Measurements from ENCODE around the gene VPS9D1. TPM values are rescaled to one million over a fixed set of nuclear protein-coding genes. Genes with fewer than 3 reads are reported as not detected.
"Not testable (repeated sequence)": the region's sequence is repeated elsewhere in the genome, so short reads cannot be mapped to it uniquely, and the experiment has no call there.

VPS9D1 gene
- polyA plus RNA-seq, 1 donor: 13.4 TPM

DNA sequence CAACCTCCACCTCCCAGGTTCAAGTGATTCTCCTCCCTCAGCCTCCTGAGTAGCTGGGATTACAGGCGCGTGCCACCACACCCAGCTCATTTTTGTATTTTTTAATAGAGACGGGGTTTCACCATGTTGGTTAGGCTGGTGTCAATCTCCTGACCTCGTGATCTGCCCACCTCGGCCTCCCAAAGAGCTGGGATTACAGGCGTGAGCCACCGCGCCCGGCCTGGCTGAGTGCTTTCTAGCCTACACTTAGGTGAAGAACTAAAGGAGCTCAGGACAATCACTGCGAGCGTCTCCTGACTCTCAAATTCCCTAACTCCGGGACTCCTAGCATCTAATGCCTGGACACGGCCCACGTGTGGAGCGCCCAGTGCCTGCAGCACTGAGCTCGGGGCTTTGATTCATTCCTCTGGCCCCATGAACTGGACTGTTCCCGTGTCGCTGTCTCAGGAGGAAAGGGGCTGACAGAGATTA, 21.0 kb downstream of the VPS9D1 start:
- peaks cover 25% of the 10 kb centered on the region for H3K4me1 ChIP-seq (ENCODE audit: control insufficient read depth, insufficient read depth, low read length)
- not testable (repeated sequence) for H3K27me3 ChIP-seq (ENCODE audit: control insufficient read depth, insufficient read depth, low read length); DNase-seq; H3K9me3 ChIP-seq (ENCODE audit: control insufficient read depth, low read depth, low read length)
- peak overlapping the region; percentile 34 for H3K27ac ChIP-seq (ENCODE audit: low read length)
- H3K4me3 ChIP-seq (ENCODE audit: low read length): peak overlapping the region; percentile 22
- WGBS (ENCODE audit: insufficient coverage, low lambda C conversion rate): no CpG with 5 or more reads among the region's 18 CpGs
- H3K36me3 ChIP-seq (ENCODE audit: control insufficient read depth, insufficient read depth, low read length): peaks cover 42% of the 10 kb centered on the region

DNA sequence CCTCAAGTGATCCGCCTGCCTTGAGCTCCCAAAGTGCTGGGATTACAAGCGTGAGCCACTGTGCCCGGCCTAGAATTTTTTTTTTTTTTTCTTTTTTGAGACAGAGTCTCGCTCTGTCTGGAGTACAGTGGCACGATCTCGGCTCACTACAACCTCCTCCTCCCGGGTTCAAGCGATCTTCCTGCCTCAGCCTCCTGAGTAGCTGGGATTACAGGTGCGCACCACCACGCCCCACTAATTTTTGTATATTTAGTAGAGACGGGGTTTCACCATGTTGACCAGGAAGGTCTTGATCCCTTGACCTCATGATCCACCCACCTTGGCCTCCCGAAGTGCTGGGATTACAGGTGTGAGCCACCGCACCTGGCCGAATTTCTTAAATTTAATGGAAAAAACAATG, 22.0 kb downstream of the VPS9D1 start:
- DNase-seq; H3K4me3 ChIP-seq (ENCODE audit: low read length); H3K9me3 ChIP-seq (ENCODE audit: control insufficient read depth, low read depth, low read length); H3K27me3 ChIP-seq (ENCODE audit: control insufficient read depth, insufficient read depth, low read length); H3K27ac ChIP-seq (ENCODE audit: low read length): not testable (repeated sequence)
- Histone ChIP-seq H3K4me1 (ENCODE audit: control insufficient read depth, insufficient read depth, low read length) (peaks cover 29% of the 10 kb centered on the region), H3K36me3 (ENCODE audit: control insufficient read depth, insufficient read depth, low read length) (peaks cover 50% of the 10 kb centered on the region)
- WGBS (ENCODE audit: insufficient coverage, low lambda C conversion rate): 100% methylated on average over 1 of the region's 14 CpGs

DNA sequence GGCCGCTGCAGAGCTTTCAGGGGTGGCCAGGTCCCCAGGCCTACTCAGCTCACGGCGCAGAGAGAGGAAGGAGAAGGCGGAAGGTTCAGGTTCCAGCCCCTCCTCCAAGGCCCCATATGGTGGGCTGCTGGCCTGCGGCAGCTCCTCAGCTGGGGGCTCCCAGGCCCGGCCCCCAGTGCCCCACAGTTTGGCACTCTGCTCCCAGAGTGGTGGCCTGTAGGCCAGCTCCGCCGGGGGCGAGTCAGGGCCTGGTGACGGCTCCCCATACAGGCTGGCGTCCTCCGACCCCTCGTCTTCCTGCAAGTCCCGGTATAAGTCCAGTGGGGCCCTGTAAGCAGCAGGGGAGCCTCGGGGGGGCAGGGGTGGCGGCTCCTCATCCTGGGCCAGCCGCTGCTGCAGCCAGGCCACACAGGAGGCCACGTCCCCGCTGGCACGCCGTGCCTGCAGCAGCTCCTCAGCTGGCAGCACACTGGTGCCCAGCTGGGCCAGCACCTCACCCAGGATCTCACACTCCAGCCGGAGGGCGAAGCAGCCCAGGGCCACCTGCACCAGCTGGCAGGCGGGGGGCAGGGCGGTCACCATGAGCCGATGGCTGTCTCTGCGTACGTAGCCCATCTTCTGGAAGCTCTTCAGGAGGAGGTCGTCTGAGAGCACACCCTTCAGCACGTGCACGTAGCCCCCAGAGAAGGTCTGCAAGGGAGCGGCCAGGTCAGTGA, 22.9 kb downstream of the VPS9D1 start:
- DNase-seq: no peak
- no CpG with 5 or more reads among the region's 32 CpGs for WGBS (ENCODE audit: insufficient coverage, low lambda C conversion rate)

DNA sequence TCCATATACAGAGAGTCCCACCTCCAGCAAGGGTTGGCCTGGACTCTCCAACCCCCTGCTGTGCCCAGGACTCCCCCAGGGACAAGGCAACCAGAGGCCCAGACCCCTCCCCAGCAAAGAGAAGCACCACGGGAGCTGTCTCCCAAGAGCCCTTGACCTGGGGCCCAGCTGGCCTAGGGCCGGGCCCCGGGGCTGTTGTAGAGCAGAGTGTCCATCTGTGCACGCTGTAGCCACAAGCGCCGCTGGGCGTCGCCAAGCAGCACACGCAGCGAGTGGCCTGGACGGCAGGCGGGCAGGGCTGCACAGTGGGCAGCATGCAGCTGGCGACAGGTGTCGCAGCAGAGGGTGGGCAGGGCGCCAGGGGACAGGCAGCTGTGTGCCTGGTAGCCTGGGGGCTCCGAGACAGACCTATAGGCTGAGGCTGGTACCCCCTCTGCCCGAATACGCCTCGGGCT, 23.5 kb downstream of the VPS9D1 start:
- H3K4me3 ChIP-seq (ENCODE audit: low read length): no peak overlapping the region
- H3K27me3 ChIP-seq (ENCODE audit: control insufficient read depth, insufficient read depth, low read length): no peaks in the 10 kb centered on the region
- no peak overlapping the region for H3K27ac ChIP-seq (ENCODE audit: low read length)
- WGBS (ENCODE audit: insufficient coverage, low lambda C conversion rate): no CpG with 5 or more reads among the region's 19 CpGs
- peaks cover 3% of the 10 kb centered on the region for H3K9me3 ChIP-seq (ENCODE audit: control insufficient read depth, low read depth, low read length)
- no peak for DNase-seq
- peaks cover 25% of the 10 kb centered on the region for H3K4me1 ChIP-seq (ENCODE audit: control insufficient read depth, insufficient read depth, low read length)
- H3K36me3 ChIP-seq (ENCODE audit: control insufficient read depth, insufficient read depth, low read length): peaks cover 63% of the 10 kb centered on the region

More for the DNA sequence above, 22.9 kb downstream of the VPS9D1 start:
- Histone ChIP-seq H3K36me3 (ENCODE audit: control insufficient read depth, insufficient read depth, low read length) (peaks cover 59% of the 10 kb centered on the region), H3K4me1 (ENCODE audit: control insufficient read depth, insufficient read depth, low read length) (peaks cover 29% of the 10 kb centered on the region), H3K27ac (ENCODE audit: low read length) (no peak overlapping the region), H3K27me3 (ENCODE audit: control insufficient read depth, insufficient read depth, low read length) (no peaks in the 10 kb centered on the region), H3K9me3 (ENCODE audit: control insufficient read depth, low read depth, low read length) (peaks cover 3% of the 10 kb centered on the region), H3K4me3 (ENCODE audit: low read length) (no peak overlapping the region)

DNA sequence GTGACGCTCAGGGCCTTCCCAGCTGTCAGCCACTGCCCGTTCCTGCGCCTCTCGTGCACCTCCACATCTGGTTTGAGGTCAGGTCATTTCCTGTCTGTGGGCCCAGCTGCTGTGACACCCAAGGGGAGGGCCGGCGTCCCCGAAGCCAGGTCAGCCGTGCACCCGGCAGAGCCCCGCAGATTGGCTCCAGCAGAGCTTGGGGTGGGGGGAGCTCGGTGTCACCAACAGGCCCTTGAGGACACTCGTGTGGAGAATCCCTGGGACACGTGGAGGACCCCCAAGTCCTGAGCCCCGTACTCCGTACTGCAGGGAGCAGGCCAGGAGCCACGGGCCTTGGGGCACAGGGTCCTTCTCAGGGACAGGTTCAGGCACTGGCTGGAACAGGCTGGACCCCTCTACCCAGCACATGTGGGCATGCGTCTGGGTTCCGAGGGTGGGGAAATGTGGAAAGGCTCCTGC, 24.0 kb downstream of the VPS9D1 start:
- Histone ChIP-seq H3K4me3 (ENCODE audit: low read length) (no peak overlapping the region), H3K27me3 (ENCODE audit: control insufficient read depth, insufficient read depth, low read length) (no peaks in the 10 kb centered on the region), H3K9me3 (ENCODE audit: control insufficient read depth, low read depth, low read length) (peaks cover 3% of the 10 kb centered on the region), H3K36me3 (ENCODE audit: control insufficient read depth, insufficient read depth, low read length) (peaks cover 68% of the 10 kb centered on the region), H3K4me1 (ENCODE audit: control insufficient read depth, insufficient read depth, low read length) (peaks cover 25% of the 10 kb centered on the region), H3K27ac (ENCODE audit: low read length) (no peak overlapping the region)
- WGBS (ENCODE audit: insufficient coverage, low lambda C conversion rate): no CpG with 5 or more reads among the region's 18 CpGs
- DNase-seq: peak in 1 of 2 donors; percentile 27

DNA sequence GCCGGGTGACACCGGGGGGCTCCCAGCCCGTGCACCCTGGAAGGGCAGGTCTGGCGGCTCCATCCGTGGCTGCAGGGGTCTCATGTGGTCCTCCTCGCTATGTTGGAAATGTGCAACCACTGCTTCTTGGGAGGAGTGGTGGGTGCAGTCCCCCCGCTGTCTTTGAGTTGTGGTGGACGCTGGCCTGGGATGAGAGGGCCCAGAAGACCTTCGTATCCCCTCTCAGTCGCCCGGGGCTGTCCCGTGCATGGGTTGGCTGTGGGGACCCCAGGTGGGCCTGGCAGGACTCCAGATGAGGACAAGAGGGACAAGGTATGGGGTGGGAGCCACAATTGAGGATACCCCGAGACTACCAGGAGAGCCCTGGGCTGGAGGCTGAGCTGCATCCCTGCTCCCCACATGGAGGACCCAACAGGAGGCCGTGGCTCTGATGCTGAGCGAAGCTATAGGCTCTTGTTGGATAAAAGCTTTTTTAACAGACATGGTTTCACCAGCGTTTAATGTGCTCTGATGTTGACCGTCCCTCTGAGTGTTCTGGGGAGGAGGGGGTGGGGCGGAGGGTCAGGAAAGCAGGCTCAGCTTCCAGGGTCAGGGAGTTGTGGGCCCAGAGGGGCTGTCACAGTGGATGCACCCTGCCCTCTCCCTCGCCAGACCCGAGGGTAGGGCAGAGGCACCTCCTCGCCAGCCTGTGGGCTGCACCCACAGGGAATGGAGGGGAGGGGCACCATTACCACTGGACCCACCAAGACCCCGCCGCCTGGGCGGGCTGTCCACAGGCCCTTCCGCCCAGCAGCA, 24.6 kb downstream of the VPS9D1 start:
- peaks cover 3% of the 10 kb centered on the region for H3K9me3 ChIP-seq (ENCODE audit: control insufficient read depth, low read depth, low read length)
- H3K27ac ChIP-seq (ENCODE audit: low read length): no peak overlapping the region
- no peak for DNase-seq
- peaks cover 25% of the 10 kb centered on the region for H3K4me1 ChIP-seq (ENCODE audit: control insufficient read depth, insufficient read depth, low read length)
- no CpG with 5 or more reads among the region's 25 CpGs for WGBS (ENCODE audit: insufficient coverage, low lambda C conversion rate)
- peaks cover 75% of the 10 kb centered on the region for H3K36me3 ChIP-seq (ENCODE audit: control insufficient read depth, insufficient read depth, low read length)
- no peaks in the 10 kb centered on the region for H3K27me3 ChIP-seq (ENCODE audit: control insufficient read depth, insufficient read depth, low read length)
- no peak overlapping the region for H3K4me3 ChIP-seq (ENCODE audit: low read length)

DNA sequence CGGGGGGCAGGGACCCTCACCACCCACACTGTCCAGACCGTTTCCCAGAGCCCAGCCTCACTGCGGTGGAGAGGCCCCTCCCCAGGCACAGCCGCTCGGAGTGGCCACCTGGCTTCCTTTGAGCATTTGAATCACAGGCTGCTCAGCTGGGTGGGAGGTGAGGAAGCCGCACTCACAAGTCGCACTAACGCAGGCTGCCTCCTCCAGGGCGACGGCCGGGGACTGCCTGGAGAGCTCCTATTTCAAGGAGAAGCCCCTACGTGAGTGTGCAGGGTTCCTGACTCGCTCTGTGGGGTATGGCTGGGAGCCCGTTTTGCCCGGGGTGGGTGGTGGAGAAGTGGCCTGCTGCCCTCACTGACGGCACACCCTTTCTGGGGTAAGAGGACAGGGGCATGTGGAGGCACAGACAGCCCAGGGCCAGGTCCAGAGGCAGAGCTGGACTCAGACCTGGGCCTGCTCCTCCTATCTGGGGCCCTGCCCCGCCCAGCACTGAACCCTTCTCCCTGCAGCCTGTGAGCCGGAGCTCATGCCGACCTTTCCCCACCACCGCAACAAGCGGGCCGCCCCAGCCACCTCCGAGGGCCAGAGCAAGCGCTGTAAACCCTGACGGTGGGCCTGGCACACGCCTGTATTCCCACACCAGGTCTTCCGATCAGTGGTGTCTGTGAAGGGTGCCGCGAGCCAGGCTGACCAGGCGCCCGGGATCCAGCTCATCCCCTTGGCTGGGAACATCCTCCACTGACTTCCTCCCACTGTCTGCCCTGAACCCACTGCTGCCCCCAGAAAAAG, 25.4 kb downstream of the VPS9D1 start:
- peaks cover 3% of the 10 kb centered on the region for H3K9me3 ChIP-seq (ENCODE audit: control insufficient read depth, low read depth, low read length)
- H3K4me1 ChIP-seq (ENCODE audit: control insufficient read depth, insufficient read depth, low read length): peaks cover 20% of the 10 kb centered on the region
- WGBS (ENCODE audit: insufficient coverage, low lambda C conversion rate): no CpG with 5 or more reads among the region's 31 CpGs
- H3K36me3 ChIP-seq (ENCODE audit: control insufficient read depth, insufficient read depth, low read length): peaks cover 81% of the 10 kb centered on the region
- H3K27me3 ChIP-seq (ENCODE audit: control insufficient read depth, insufficient read depth, low read length): no peaks in the 10 kb centered on the region
- peak overlapping the region; percentile 49 for H3K27ac ChIP-seq (ENCODE audit: low read length)
- no peak overlapping the region for H3K4me3 ChIP-seq (ENCODE audit: low read length)
- DNase-seq: peak; percentile 64 to 75

DNA sequence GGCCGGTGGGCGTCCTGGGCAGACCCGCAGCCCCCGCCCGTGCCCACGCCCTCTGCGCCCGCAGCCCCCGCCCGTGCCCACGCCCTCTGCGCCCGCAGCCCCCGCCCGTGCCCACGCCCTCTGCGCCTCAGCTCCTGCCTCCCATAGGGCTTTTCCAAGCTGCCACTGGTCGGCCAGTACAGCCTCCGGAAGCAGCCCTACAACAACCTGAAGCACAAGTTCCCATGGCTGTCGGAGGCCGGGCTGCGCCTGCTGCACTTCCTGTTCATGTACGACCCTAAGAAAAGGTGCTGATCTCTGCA, 26.0 kb downstream of the VPS9D1 start:
- H3K9me3 ChIP-seq (ENCODE audit: control insufficient read depth, low read depth, low read length); DNase-seq; H3K4me3 ChIP-seq (ENCODE audit: low read length); H3K27me3 ChIP-seq (ENCODE audit: control insufficient read depth, insufficient read depth, low read length): not testable (repeated sequence)
- Histone ChIP-seq H3K36me3 (ENCODE audit: control insufficient read depth, insufficient read depth, low read length) (peaks cover 86% of the 10 kb centered on the region), H3K4me1 (ENCODE audit: control insufficient read depth, insufficient read depth, low read length) (peaks cover 17% of the 10 kb centered on the region), H3K27ac (ENCODE audit: low read length) (peak overlapping the region; percentile 49)
- no CpG with 5 or more reads among the region's 23 CpGs for WGBS (ENCODE audit: insufficient coverage, low lambda C conversion rate)

DNA sequence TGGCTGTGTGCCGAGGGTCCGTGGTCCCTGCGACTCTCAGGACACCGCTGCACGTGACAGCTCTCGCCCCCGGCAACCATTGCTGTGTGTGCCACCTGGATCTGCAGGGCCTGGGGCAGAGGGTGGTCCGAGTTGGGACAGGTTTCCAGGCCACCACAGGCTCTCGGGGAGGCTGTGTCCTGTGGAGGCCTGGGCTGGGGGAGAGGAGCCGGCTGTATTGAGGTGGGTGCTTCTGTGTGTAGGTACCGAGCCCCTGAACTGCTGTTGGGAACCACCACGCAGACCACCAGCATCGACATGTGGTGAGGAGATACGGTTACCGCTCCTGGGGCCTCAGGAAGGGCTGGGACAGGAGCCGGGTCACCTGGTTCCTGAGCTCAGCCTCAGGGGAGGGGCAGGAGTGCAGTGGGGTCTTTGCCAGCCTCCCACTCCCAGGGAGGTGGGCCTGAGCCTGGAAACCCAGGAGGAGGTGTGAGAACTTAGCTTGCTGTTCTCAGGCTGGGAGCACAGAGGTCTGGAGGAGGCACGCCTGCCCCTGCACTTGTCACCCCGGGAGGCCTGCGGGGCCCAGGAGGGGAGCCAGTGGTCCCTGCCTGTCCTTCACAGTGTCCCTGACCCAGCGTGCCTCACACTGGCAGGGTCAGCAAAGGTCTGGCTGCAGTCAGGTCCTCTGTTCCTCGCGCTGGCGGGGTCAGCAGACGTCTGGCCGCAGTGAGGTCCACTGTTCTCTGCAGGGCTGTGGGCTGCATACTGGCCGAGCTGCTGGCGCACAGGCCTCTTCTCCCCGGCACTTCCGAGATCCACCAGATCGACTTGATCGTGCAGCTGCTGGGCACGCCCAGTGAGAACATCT, 26.5 kb downstream of the VPS9D1 start:
- no CpG with 5 or more reads among the region's 32 CpGs for WGBS (ENCODE audit: insufficient coverage, low lambda C conversion rate)
- H3K27me3 ChIP-seq (ENCODE audit: control insufficient read depth, insufficient read depth, low read length): no peaks in the 10 kb centered on the region
- H3K27ac ChIP-seq (ENCODE audit: low read length): no peak overlapping the region
- peaks cover 15% of the 10 kb centered on the region for H3K4me1 ChIP-seq (ENCODE audit: control insufficient read depth, insufficient read depth, low read length)
- DNase-seq: no peak
- peaks cover 3% of the 10 kb centered on the region for H3K9me3 ChIP-seq (ENCODE audit: control insufficient read depth, low read depth, low read length)
- H3K4me3 ChIP-seq (ENCODE audit: low read length): no peak overlapping the region
- peaks cover 89% of the 10 kb centered on the region for H3K36me3 ChIP-seq (ENCODE audit: control insufficient read depth, insufficient read depth, low read length)

All from large intestine (tissue), 3 donors.